Lower leg skin (tissue), 3 donors: ENCODE data around the gene FAM228B.

Experiments used
- POLR2A ChIP-seq, 2 donors: fragments of 450-650 bp; IDR thresholded peaks; one replicate each; pipeline ENCODE4 v1.6.1; 2016 to 2017; ENCODE audit warnings: antibody characterized with exemption in 2 of 2, mild to moderate bottlenecking in 1 of 2, moderate library complexity in 1 of 2
- TF ChIP-seq, protein P1 (sequence below), 3 donors: fragments of 450-650 bp; IDR thresholded peaks; one replicate each; pipeline ENCODE4 v1.5.1; 2016; ENCODE audit warnings: antibody characterized with exemption in 3 of 3, mild to moderate bottlenecking in 3 of 3, moderate library complexity in 2 of 3

DNA sequence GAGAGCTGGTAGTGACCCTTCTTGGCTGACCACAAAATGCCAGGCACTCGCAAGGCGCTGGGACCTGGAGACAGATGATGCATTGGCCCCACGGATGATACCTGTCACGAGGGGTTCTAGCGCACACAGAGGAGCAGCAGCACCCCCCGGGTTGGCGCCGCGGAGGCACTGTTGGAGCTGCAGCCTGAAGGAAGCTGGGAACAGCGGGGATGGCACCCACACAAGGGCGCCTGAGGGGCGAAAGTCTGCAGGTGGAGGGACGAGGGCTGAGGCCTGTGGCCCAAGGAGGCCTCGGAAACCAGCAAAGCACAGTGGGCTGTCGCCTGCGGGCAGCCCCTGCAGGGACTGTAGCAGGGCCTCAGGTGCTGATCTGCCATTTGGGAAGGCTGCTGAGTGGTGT is 85.2 kb downstream of the FAM228B start:
- no peak for TF ChIP-seq POLR2A (IDR thresholded peaks at IDR 0.05)
- TF ChIP-seq, protein P1, sequence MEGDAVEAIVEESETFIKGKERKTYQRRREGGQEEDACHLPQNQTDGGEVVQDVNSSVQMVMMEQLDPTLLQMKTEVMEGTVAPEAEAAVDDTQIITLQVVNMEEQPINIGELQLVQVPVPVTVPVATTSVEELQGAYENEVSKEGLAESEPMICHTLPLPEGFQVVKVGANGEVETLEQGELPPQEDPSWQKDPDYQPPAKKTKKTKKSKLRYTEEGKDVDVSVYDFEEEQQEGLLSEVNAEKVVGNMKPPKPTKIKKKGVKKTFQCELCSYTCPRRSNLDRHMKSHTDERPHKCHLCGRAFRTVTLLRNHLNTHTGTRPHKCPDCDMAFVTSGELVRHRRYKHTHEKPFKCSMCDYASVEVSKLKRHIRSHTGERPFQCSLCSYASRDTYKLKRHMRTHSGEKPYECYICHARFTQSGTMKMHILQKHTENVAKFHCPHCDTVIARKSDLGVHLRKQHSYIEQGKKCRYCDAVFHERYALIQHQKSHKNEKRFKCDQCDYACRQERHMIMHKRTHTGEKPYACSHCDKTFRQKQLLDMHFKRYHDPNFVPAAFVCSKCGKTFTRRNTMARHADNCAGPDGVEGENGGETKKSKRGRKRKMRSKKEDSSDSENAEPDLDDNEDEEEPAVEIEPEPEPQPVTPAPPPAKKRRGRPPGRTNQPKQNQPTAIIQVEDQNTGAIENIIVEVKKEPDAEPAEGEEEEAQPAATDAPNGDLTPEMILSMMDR (IDR thresholded peaks at IDR 0.05) = no peak
